Activated naive CD8-positive, alpha-beta T cell treated with anti-CD3 and anti-CD28 coated beads for 36 hours (primary cell): ENCODE data around the gene KCNJ4. TPM values are rescaled to one million over a fixed set of nuclear protein-coding genes. Genes with fewer than 3 reads are reported as not detected.
"Not testable (repeated sequence)": the region's sequence is repeated elsewhere in the genome, so short reads cannot be mapped to it uniquely, and the experiment has no call there.

Experiments used
- DNase-seq: peaks from one replicate; pipeline ENCODE4 v3.0.0; 2021
- H3K27ac Mint-ChIP-seq: one replicate; pipeline ENCODE4 v1.8.0; 2022; ENCODE audit warnings: mild to moderate bottlenecking, moderate library complexity, mixed read lengths
- H3K27me3 Mint-ChIP-seq: one replicate; pipeline ENCODE4 v1.8.0; 2022; ENCODE audit warnings: mild to moderate bottlenecking, mixed read lengths
- H3K36me3 Mint-ChIP-seq: one replicate; pipeline ENCODE4 v1.8.0; 2021; ENCODE audit warnings: mild to moderate bottlenecking, mixed read lengths
- H3K4me1 Mint-ChIP-seq: one replicate; pipeline ENCODE4 v1.8.0; 2021; ENCODE audit warnings: mixed read lengths
- H3K4me3 Mint-ChIP-seq: one replicate; pipeline ENCODE4 v1.8.0; 2022; ENCODE audit warnings: mild to moderate bottlenecking, moderate library complexity, mixed read lengths
- H3K9me3 Mint-ChIP-seq: one replicate; pipeline ENCODE4 v1.8.0; 2022; ENCODE audit warnings: mixed read lengths
- total RNA-seq, 2 experiments: library from RNA; stranded (reverse); gene quantifications; one replicate each; pipeline ENCODE4 v1.2.3, GENCODE V29; 2021

The KCNJ4 gene
- total RNA-seq, 2 experiments from 2014 or later: not detected

GRCh38 chr22:38401336-38402084, 53.5 kb downstream of the KCNJ4 start:
- no peaks in the 10 kb centered on the region for H3K36me3 Mint-ChIP-seq
- no peak overlapping the region for H3K27ac Mint-ChIP-seq
- H3K4me3 Mint-ChIP-seq: no peak overlapping the region
- peaks cover 11% of the 10 kb centered on the region for H3K4me1 Mint-ChIP-seq
- no peaks in the 10 kb centered on the region for H3K9me3 Mint-ChIP-seq
- DNase-seq: no peak
- H3K27me3 Mint-ChIP-seq: peaks cover 9% of the 10 kb centered on the region

DNA sequence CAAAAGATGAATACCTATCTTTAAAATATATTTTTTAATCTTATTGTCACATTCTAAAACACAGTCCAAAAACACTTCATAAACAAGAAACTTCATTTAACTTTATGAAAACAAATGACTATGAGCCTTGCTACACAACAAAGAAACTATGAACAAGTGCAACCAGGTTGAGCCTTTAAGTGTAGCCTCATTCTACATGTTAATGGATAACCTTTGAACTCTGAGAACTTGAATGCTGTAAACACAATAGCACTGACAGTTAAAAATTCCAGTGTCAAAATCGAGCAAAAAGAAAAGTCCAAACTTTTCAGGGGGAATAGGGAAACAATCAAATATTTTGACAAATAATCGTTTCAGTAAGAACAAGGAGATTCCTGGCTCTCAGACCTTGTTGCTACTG, 54.7 kb downstream of the KCNJ4 start:
- peaks cover 22% of the 10 kb centered on the region for H3K4me1 Mint-ChIP-seq
- peaks cover 12% of the 10 kb centered on the region for H3K27me3 Mint-ChIP-seq
- DNase-seq, H3K4me3 Mint-ChIP-seq, H3K36me3 Mint-ChIP-seq, H3K9me3 Mint-ChIP-seq, H3K27ac Mint-ChIP-seq: not testable (repeated sequence)

- peaks cover 27% of the 10 kb centered on the region for H3K4me1 Mint-ChIP-seq
- no peaks in the 10 kb centered on the region for H3K9me3 Mint-ChIP-seq
- peaks cover 12% of the 10 kb centered on the region for H3K27me3 Mint-ChIP-seq
- no peaks in the 10 kb centered on the region for H3K36me3 Mint-ChIP-seq
- DNase-seq: peak; percentile 80
- H3K27ac Mint-ChIP-seq: no peak overlapping the region
- peak overlapping the region; percentile 78 for H3K4me3 Mint-ChIP-seq
These were observed 56.2 kb downstream of the KCNJ4 start for GRCh38 chr22:38398609-38399461.

GRCh38 chr22:38398181-38398608, 56.8 kb downstream of the KCNJ4 start:
- H3K36me3 Mint-ChIP-seq, H3K9me3 Mint-ChIP-seq, H3K27ac Mint-ChIP-seq: not testable (repeated sequence)
- Mint-ChIP-seq H3K4me1 (peaks cover 31% of the 10 kb centered on the region), H3K27me3 (peaks cover 12% of the 10 kb centered on the region), H3K4me3 (peak overlapping the region; percentile 80)
- DNase-seq: peak; percentile 45

GRCh38 chr22:38397189-38398085, 57.6 kb downstream of the KCNJ4 start:
- Mint-ChIP-seq H3K4me3 (peak overlapping the region; percentile 42), H3K9me3 (no peaks in the 10 kb centered on the region), H3K4me1 (peaks cover 36% of the 10 kb centered on the region), H3K27ac (no peak overlapping the region), H3K36me3 (no peaks in the 10 kb centered on the region), H3K27me3 (peaks cover 18% of the 10 kb centered on the region)
- no peak for DNase-seq

DNA sequence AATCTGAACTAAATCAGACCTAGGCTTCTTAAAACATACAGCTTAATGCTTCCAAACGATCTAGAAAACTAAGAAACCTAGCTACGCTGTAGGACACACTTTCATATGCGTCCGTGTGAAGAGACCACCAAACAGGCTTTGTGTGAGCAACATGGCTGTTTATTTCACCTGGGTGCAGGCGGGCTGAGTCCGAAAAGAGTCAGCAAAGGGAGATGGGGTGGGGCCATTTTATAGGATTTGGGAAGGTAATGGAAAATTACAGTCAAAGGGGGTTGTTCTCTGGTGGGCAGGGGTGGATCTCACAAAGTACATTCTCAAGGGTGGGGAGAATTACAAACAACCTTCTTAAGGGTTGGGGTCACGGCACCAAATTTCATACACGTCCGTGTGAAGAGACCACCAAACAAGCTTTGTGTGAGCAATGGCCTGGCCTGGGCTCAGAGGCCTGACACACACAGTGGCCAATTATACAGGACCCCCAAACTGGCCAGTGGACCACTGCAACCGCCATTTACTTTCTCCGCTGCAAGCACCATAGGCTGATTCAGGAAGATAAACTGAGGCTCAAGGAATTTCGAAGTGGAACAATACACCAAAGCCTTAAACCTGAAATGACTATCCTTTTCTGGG, 58.4 kb downstream of the KCNJ4 start:
- H3K9me3 Mint-ChIP-seq, H3K27ac Mint-ChIP-seq: not testable (repeated sequence)
- H3K27me3 Mint-ChIP-seq: peaks cover 18% of the 10 kb centered on the region

DNA sequence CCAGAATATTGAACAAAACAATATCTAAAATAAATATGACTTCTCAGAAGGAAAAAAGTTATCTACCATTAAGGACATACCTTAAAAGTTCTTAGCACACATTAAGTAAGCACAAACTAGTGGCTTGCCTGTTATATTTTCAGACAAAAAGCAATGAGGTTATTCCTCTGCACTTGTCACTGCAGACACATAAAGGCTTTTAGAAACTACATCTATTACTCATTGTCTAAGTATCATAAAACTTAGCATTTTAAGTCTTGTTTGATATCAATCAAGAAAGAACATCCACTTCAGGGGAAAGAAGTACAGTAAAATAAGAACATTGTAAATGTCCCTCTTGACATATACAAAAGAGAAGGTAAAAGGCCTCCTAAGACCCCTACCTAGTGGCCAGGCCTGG, 59.1 kb downstream of the KCNJ4 start:
- H3K36me3 Mint-ChIP-seq, DNase-seq, H3K27ac Mint-ChIP-seq, H3K4me3 Mint-ChIP-seq, H3K9me3 Mint-ChIP-seq: not testable (repeated sequence)
- H3K4me1 Mint-ChIP-seq: peaks cover 36% of the 10 kb centered on the region
- H3K27me3 Mint-ChIP-seq: peaks cover 14% of the 10 kb centered on the region

More for the DNA sequence above, 58.4 kb downstream of the KCNJ4 start:
- DNase-seq, H3K36me3 Mint-ChIP-seq: not testable (repeated sequence)
- Mint-ChIP-seq H3K4me3 (peak overlapping the region; percentile 42), H3K4me1 (peaks cover 36% of the 10 kb centered on the region)

- Mint-ChIP-seq H3K4me1 (peaks cover 36% of the 10 kb centered on the region), H3K27me3 (peaks cover 19% of the 10 kb centered on the region)
- not testable (repeated sequence) for H3K4me3 Mint-ChIP-seq, H3K9me3 Mint-ChIP-seq, DNase-seq, H3K27ac Mint-ChIP-seq, H3K36me3 Mint-ChIP-seq
These were observed 59.9 kb downstream of the KCNJ4 start for GRCh38 chr22:38394929-38395624.

GRCh38 chr22:38389428-38389818, 65.6 kb downstream of the KCNJ4 start:
- H3K4me1 Mint-ChIP-seq: peaks cover 17% of the 10 kb centered on the region
- not testable (repeated sequence) for DNase-seq, H3K9me3 Mint-ChIP-seq, H3K27ac Mint-ChIP-seq, H3K4me3 Mint-ChIP-seq, H3K36me3 Mint-ChIP-seq
- H3K27me3 Mint-ChIP-seq: peaks cover 13% of the 10 kb centered on the region

DNA sequence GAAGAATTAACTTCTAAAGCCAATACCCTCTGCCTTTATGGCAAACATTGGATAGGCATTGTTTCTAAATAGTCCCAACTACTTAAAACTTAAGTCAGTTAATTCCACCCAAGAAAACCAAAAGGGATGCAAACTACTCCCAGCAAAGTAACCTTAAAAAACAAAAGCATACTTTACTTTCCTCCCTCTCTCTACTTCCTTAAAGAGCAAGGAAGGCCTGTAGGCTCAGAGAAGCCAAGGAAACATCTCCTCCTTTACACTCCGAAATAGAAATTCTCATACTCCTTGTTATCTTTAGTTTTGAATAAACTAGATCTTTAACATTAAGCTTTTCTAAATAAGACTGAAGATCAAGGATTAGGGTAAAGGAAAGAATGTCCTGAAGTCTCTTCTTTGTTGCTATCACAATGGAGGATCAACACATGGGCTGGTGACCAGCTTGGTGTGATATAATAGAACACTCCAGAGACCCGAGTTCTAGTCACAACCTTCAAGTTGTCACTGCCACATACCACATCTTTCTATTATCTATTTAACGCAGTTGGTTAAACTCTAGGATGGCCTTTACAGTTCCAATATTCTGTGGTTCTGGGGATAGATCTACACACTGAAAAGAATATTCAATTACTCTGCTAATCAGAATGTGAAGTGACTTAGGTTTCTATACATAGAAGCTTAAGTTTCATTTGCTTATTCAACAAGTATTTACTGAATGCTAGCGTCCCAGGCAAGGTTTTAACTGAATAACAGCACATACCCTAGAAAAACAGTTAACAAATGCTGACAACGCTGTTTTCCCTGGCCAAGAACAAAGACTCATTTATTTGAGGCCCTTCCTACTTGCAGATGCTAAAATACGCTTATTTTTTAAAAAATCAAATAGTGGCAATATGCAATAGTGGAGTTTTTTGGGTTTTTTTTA, 66.2 kb downstream of the KCNJ4 start:
- peaks cover 13% of the 10 kb centered on the region for H3K27me3 Mint-ChIP-seq
- H3K36me3 Mint-ChIP-seq, H3K27ac Mint-ChIP-seq, H3K9me3 Mint-ChIP-seq, H3K4me3 Mint-ChIP-seq, DNase-seq: not testable (repeated sequence)
- H3K4me1 Mint-ChIP-seq: peaks cover 13% of the 10 kb centered on the region

GRCh38 chr22:38386918-38387317, 68.1 kb downstream of the KCNJ4 start:
- not testable (repeated sequence) for H3K27me3 Mint-ChIP-seq, H3K4me3 Mint-ChIP-seq, H3K4me1 Mint-ChIP-seq, DNase-seq, H3K9me3 Mint-ChIP-seq, H3K36me3 Mint-ChIP-seq, H3K27ac Mint-ChIP-seq

DNA sequence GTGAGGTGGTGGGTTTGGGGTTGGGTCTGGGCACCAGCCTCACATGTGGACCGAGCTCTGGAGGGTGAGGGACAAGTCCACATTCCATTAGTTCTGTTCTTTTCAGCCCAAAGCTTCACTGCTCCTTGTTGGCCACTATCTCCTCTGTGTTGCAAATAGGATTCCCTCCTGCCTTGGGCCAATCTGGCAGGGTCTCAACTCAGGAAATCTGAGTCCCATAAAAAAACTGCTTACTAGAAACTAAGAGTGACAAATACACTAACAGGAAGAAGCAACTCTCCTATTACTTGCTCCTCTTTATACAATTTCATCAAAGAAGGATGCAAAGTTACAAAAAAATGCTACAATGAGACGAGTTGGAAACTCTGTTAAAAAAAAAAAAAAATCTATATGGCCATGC, 71.6 kb downstream of the KCNJ4 start:
- no peaks in the 10 kb centered on the region for H3K9me3 Mint-ChIP-seq
- no peak overlapping the region for H3K27ac Mint-ChIP-seq
- no peak overlapping the region for H3K4me3 Mint-ChIP-seq
- H3K36me3 Mint-ChIP-seq: no peaks in the 10 kb centered on the region
- H3K27me3 Mint-ChIP-seq: no peaks in the 10 kb centered on the region
- H3K4me1 Mint-ChIP-seq: peaks cover 5% of the 10 kb centered on the region
- no peak for DNase-seq

GRCh38 chr22:38381371-38381770, 73.6 kb downstream of the KCNJ4 start:
- H3K27me3 Mint-ChIP-seq, H3K9me3 Mint-ChIP-seq, H3K27ac Mint-ChIP-seq, H3K4me3 Mint-ChIP-seq, H3K36me3 Mint-ChIP-seq, DNase-seq, H3K4me1 Mint-ChIP-seq: not testable (repeated sequence)
